ENCODE results near the gene ACOT2.

ACOT2 gene

DNA sequence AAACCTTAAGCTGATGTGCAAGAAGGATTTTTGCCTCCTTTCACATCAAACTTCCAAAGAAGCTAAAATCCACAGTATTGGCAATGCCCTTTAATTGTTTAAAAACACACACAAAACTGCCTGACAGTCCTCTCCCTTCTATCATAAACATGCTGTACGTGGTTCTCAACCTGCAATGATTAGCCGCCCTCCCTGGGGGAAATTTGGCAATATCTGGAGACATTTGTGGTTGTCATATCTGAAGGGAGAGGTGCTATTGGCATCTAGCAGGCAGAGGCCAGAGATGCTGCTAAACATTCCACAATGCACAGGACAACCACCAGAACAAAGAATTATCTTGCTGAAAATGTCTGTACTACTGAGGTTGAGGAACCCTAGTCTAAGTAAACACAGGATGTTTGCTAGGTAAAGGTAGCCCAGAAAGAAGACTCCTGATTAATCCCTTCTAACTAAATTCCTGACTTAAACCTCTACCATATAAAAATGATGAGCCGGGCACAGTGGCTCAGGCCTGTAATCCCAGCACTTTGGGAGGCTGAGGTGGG lies 44.5 kb downstream of the ACOT2 start:
- no peak for DNase-seq
- no peak for ATAC-seq

DNA sequence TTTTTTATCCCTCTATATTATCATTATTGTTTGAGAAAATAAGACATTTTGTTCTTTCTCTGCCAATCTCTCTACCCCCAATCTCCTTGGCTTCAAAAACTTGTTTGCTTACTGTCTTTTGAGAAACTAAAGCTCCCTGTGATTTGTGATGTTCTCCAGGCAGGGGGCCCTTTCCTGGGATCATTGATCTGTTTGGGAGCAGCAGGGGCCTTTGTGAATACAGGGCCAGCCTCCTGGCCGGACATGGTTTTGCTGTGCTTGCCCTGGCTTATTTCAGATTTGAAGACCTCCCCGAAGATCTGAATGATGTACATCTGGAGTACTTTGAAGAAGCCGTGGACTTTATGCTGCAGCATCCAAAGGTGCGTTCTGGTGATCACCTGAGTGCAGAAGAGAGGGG lies 47.8 kb downstream of the ACOT2 start:
- ATAC-seq (no peak), DNase-seq (no peak)

DNA sequence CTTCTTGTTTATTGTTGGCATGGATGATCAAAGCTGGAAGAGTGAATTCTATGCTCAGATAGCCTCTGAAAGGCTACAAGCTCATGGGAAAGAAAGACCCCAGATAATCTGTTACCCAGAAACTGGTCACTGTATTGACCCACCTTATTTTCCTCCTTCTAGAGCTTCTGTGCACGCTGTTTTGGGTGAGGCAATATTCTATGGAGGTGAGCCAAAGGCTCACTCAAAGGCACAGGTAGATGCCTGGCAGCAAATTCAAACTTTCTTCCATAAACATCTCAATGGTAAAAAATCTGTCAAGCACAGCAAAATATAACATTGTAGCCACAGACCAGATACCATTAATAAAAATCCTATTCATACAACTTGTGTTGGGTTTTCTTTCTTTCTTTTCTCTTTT lies 50.5 kb downstream of the ACOT2 start:
- DNase-seq, result no peak
- no peak for ATAC-seq

DNA sequence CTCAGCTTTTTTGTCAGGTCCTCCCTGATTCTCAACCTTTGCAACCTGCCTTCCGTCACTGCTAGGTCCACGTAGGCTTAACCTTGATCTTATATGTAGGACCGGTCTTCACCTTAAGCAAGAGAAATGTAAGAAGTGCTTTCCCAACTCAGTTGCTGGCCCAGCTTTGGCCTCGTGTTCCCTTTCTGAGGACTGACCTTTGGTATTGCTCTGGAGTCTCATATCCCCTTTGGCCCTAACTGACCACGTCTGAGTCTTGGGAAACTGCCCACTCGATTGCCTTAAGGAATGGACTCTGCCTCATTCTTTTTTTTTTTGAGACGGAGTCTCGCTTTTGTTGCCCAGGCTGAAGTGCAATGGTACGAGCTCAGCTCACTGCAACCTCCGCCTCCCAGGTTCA lies 51.3 kb downstream of the ACOT2 start:
- DNase-seq, result no peak
- ATAC-seq, result no peak

DNA sequence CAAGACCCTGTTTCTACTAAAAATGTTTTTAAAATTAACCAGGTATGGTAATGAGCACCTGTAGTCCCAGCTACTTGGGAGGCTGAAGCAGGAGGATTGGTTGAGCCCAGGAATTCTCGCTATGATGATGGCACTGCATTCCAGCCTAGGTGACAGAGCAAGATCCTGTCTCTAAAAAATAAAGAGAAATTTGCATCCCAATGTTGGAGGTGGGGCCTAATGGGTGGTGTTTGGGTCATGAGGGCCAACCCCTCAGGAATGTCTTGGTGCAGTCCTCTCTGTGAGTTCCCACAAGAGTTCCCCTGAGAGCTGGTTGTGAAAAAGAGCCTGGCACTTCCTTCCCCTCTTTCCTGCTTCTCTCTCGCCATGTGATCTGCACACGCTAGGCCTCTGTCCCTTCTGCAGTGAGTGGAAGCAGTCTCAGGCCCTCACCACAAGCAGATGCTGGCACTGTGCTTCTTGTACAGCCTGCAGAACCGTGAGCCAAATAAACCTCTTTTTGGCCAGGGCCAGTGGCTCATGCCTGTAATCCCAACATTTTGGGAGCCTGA lies 54.6 kb downstream of the ACOT2 start:
- DNase-seq (no peak), ATAC-seq (no peak)

Data from stimulated activated naive CD8-positive, alpha-beta T cell treated with anti-CD3 and anti-CD28 coated beads, Interleukin-15, Interleukin-2, amounts not matched to agents 100 U/mL and 50 U/mL, for 24 hours (primary cell).